Measurements from ENCODE around the gene DNAAF6. TPM values are rescaled to one million over a fixed set of nuclear protein-coding genes. Genes with fewer than 3 reads are reported as not detected.

DNAAF6 gene
- total RNA-seq, 3 donors from 2014 or later (not counting 1 experiment from before 2014, with no cell fraction given) = not detected

DNA sequence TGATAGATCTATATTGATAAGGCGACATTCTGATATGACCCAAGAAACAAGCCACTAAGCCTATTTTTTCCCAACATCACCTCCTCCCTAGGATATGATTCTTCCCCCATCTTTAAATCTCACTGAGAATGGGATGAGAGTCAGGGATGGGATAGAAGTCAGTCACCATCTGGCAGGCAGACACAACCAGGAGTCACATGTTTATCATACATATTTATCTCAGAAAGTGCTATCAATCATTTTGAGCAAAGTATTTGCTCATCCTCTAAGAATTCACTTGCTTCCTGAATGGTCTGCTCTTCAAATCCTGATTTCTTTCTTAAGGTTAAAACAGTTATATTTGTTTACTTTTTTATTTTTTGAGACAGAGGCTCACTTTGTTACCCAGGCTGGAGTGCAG lies 20.3 kb downstream of the DNAAF6 start:
- Mint-ChIP-seq H3K4me1 (no peaks in the 10 kb centered on the region), H3K36me3 (no peaks in the 10 kb centered on the region), H3K27me3 (ENCODE audit: low read depth in 2 of 2) (peaks cover 7 to 30% of the 10 kb centered on the region in 2 donors), H3K4me3 (no peak overlapping the region), H3K9me3 (no peaks in the 10 kb centered on the region), H3K27ac (no peak overlapping the region)
- Histone ChIP-seq H3K27me3 (ENCODE audit: control insufficient read depth, insufficient read depth, low read length) (no peaks in the 10 kb centered on the region), H3K9me3 (ENCODE audit: control insufficient read depth, insufficient read depth, low read length) (no peaks in the 10 kb centered on the region), H3K4me1 (ENCODE audit: control insufficient read depth, insufficient read depth, low read length) (no peaks in the 10 kb centered on the region), H3K27ac (ENCODE audit: low read length) (no peak overlapping the region), H3K36me3 (ENCODE audit: control insufficient read depth, insufficient read depth, low read length) (no peaks in the 10 kb centered on the region), H3K4me3 (ENCODE audit: low read length) (no peak overlapping the region)
- TF ChIP-seq, protein P1, sequence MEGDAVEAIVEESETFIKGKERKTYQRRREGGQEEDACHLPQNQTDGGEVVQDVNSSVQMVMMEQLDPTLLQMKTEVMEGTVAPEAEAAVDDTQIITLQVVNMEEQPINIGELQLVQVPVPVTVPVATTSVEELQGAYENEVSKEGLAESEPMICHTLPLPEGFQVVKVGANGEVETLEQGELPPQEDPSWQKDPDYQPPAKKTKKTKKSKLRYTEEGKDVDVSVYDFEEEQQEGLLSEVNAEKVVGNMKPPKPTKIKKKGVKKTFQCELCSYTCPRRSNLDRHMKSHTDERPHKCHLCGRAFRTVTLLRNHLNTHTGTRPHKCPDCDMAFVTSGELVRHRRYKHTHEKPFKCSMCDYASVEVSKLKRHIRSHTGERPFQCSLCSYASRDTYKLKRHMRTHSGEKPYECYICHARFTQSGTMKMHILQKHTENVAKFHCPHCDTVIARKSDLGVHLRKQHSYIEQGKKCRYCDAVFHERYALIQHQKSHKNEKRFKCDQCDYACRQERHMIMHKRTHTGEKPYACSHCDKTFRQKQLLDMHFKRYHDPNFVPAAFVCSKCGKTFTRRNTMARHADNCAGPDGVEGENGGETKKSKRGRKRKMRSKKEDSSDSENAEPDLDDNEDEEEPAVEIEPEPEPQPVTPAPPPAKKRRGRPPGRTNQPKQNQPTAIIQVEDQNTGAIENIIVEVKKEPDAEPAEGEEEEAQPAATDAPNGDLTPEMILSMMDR (IDR thresholded peaks at IDR 0.05) = no peak
- ATAC-seq (no peak), DNase-seq (no peak)
- intact Hi-C loops (cut with micrococcal nuclease) = no loop called here
- WGBS (ENCODE audit: insufficient coverage) = no CpG with 5 or more reads among the region's 1 CpG

DNA sequence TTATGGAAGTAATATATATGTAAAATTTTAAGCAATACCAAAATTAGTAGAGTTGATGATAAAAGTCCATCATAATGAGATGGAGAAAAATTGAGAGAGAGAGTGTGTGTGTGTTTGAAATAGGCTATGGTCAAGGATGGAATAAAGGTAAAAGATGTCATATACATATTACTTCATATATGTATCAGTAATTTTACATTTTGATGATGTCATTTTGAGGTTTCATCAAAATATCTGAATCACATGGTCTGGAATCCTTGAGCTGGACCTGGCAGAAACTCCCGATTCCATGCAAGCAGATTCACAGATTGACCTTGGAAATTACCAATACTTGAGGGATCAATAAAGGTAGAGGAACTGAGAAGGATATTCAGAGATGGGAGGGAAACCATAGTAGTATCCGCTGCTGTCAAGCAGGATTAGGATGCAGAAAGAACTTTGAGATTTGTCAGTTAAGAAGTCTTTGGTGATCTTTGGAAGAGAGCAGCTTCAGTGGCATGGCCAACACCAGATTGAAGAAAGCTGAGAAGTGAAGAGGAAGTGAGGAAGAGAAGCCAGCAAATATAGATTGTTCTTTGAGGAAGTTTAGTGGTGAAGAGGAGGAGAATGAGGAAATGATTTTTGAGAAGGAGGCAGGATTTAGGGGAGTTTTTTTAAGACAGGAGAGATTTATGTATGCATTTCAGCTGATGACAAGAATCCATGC lies 21.5 kb downstream of the DNAAF6 start:
- Histone ChIP-seq H3K27me3 (ENCODE audit: control insufficient read depth, insufficient read depth, low read length) (no peaks in the 10 kb centered on the region), H3K36me3 (ENCODE audit: control insufficient read depth, insufficient read depth, low read length) (no peaks in the 10 kb centered on the region), H3K27ac (ENCODE audit: low read length) (no peak overlapping the region), H3K4me1 (ENCODE audit: control insufficient read depth, insufficient read depth, low read length) (no peaks in the 10 kb centered on the region), H3K4me3 (ENCODE audit: low read length) (no peak overlapping the region), H3K9me3 (ENCODE audit: control insufficient read depth, insufficient read depth, low read length) (no peaks in the 10 kb centered on the region)
- no peak for DNase-seq
- no peak overlapping the region for H3K4me3 Mint-ChIP-seq
- intact Hi-C loops (cut with micrococcal nuclease) = no loop called here
- H3K27me3 Mint-ChIP-seq (ENCODE audit: low read depth in 2 of 2) = peaks cover 10 to 19% of the 10 kb centered on the region in 2 donors
- TF ChIP-seq, protein P1 (IDR thresholded peaks at IDR 0.05) = no peak
- ATAC-seq = no peak
- H3K36me3 Mint-ChIP-seq = no peaks in the 10 kb centered on the region
- H3K9me3 Mint-ChIP-seq = no peaks in the 10 kb centered on the region
- 98% methylated on average over 2 of the region's 2 CpGs for WGBS (ENCODE audit: insufficient coverage)
- no peaks in the 10 kb centered on the region for H3K4me1 Mint-ChIP-seq
- no peak overlapping the region for H3K27ac Mint-ChIP-seq

GRCh38 chrX:107228486-107228819 lies 22.0 kb downstream of the DNAAF6 start:
- Mint-ChIP-seq H3K9me3 (no peaks in the 10 kb centered on the region), H3K4me3 (no peak overlapping the region), H3K27me3 (ENCODE audit: low read depth in 2 of 2) (peaks cover 11 to 17% of the 10 kb centered on the region in 2 donors), H3K36me3 (no peaks in the 10 kb centered on the region), H3K4me1 (no peaks in the 10 kb centered on the region), H3K27ac (no peak overlapping the region)
- DNase-seq (no peak), ATAC-seq (no peak)
- intact Hi-C loops (cut with micrococcal nuclease) = no loop called here
- H3K27me3 ChIP-seq (ENCODE audit: control insufficient read depth, insufficient read depth, low read length) = no peaks in the 10 kb centered on the region
- 50% methylated on average over 2 of the region's 2 CpGs for WGBS (ENCODE audit: insufficient coverage)
- H3K9me3 ChIP-seq (ENCODE audit: control insufficient read depth, insufficient read depth, low read length) = no peaks in the 10 kb centered on the region
- no peak overlapping the region for H3K27ac ChIP-seq (ENCODE audit: low read length)
- TF ChIP-seq, protein P1 (IDR thresholded peaks at IDR 0.05) = no peak
- no peak overlapping the region for H3K4me3 ChIP-seq (ENCODE audit: low read length)
- H3K4me1 ChIP-seq (ENCODE audit: control insufficient read depth, insufficient read depth, low read length) = no peaks in the 10 kb centered on the region
- no peaks in the 10 kb centered on the region for H3K36me3 ChIP-seq (ENCODE audit: control insufficient read depth, insufficient read depth, low read length)

GRCh38 chrX:107272431-107272921 lies 66.1 kb downstream of the DNAAF6 start:
- intact Hi-C loops (cut with micrococcal nuclease) = no loop called here
- Histone ChIP-seq H3K27ac (ENCODE audit: low read length) (no peak overlapping the region), H3K36me3 (ENCODE audit: control insufficient read depth, insufficient read depth, low read length) (no peaks in the 10 kb centered on the region), H3K4me1 (ENCODE audit: control insufficient read depth, insufficient read depth, low read length) (no peaks in the 10 kb centered on the region), H3K27me3 (ENCODE audit: control insufficient read depth, insufficient read depth, low read length) (no peaks in the 10 kb centered on the region), H3K9me3 (ENCODE audit: control insufficient read depth, insufficient read depth, low read length) (no peaks in the 10 kb centered on the region), H3K4me3 (ENCODE audit: low read length) (no peak overlapping the region)
- WGBS (ENCODE audit: insufficient coverage) = 11% methylated on average over 37 of the region's 41 CpGs
- TF ChIP-seq, protein P1 (IDR thresholded peaks at IDR 0.05) = no peak
- H3K27me3 Mint-ChIP-seq (ENCODE audit: low read depth in 2 of 2) = peaks cover 6 to 9% of the 10 kb centered on the region in 2 donors
- peak in 1 of 2 donors; percentile 19 for DNase-seq
- ATAC-seq = no peak
- H3K4me1 Mint-ChIP-seq = no peaks in the 10 kb centered on the region
- no peak overlapping the region for H3K4me3 Mint-ChIP-seq
- H3K36me3 Mint-ChIP-seq = no peaks in the 10 kb centered on the region
- no peaks in the 10 kb centered on the region for H3K9me3 Mint-ChIP-seq
- no peak overlapping the region for H3K27ac Mint-ChIP-seq

Data from natural killer cell (primary cell).